ENCODE results near the gene RRP15.

Gene RRP15, protein sequence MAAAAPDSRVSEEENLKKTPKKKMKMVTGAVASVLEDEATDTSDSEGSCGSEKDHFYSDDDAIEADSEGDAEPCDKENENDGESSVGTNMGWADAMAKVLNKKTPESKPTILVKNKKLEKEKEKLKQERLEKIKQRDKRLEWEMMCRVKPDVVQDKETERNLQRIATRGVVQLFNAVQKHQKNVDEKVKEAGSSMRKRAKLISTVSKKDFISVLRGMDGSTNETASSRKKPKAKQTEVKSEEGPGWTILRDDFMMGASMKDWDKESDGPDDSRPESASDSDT

DNA sequence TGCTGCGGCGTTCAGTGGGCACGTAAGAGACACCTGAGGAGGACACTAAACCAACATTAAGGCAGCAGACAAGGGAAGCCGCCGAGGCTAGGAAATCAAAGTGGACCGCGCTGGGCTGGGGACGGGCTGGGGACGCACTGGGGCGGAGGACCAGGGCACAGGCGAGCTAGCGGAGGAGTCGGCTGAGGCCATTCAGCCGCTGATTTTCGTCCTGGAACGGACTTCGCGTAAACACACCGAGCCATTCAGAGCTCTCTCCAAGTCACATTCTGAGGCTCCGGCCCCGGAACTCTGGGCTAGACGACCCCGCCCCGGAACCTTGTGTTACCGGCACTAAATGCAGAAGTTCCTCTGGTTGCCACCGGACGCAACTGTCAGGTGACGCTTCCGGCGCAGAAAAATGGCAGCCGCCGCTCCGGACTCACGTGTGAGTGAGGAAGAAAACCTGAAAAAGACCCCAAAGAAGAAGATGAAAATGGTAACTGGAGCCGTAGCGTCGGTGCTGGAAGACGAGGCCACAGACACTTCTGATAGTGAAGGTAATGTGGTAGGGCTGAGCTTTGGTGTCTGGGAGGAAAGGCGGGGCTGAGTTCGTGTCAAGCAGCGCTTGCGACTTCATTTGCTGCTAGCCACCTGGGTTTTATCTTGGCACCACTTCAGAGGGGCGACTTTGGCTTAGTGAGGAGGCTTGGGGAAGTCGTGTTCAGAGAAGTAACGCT, at the start of gene RRP15:
Gene RRP15, plus strand, starts transcription at position 377 of the 719 bp plus-strand sequence. Its CDS starts 24 bp downstream, at position 401.
- peak; percentile 79 to 80 for DNase-seq (ENCODE audit: low read depth in 2 of 2)

DNA sequence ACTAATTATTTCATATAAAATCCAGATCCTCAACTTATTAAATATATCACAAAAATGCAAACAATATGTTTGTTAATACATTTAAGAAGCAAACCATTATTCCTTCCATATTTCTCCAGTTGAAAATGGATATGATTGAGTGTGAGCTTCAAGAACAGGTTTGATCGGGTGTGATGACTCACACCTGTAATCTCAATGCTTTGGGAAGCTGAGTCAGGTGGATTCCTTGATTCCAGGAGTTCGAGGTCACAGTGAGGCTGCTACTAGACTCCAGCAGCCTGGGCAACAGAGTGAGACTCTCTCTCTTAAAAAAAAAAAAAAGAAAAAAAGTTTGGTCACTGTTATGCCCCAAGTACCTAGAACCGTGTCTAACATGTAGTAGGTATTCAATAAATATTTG, 42.9 kb upstream of the RRP15 start:
- DNase-seq (ENCODE audit: low read depth in 2 of 2) = no peak

DNA sequence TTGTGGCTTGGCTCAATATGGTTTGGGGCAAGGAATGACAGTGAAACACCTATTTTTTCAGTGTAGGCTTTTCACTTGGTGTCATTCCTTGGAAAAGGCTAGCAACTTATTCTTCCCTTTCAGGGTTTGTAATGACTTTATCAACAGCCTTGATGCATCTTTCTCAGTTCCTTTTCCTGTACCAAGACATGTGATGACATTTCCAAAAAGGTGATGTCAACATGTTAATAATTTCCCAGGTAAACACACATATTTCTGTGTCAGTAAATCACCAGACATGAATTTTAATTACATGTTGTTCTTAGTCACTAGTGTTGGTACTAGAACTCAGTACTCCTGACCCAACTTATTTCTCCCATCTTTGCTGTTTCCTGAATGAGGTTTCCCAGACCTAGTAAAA, 37.8 kb upstream of the RRP15 start:
- DNase-seq (ENCODE audit: low read depth in 2 of 2) = no peak

DNA sequence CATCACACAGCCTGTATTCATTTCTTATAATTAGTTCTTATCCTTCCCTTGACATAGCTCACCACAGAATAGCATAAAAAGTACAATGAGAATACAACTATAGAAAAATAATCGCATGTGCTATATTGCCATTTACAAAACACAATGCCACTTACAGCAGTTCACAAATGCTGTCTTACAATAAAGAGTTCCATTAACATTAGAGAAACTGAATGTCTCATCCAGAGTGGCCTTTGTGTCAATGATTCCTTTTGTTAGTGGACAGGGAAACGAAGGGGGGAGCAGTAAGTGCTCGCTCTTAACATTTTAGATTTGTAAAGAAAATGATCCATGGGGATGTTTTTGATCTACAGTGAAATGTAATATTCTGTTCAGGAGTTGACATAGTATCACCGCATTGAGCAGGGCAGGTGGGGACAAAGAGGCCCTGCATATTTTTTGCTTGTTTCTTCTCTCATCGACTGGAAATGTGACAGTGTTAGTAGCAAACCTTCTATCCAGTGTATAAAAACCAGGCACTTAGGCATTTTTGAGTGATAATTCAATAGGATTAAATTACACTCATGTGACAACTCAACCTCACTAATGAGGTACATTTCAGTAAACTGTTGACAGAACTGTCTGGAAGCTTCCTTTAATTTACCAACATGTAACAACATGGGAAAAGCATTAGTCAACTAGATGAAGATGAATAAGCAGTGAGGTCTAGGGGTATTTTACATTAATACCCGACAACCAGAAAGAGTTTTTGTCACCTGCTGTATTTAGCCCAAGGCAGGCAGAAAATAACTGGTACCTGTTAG, 35.6 kb upstream of the RRP15 start:
- no peak for DNase-seq (ENCODE audit: low read depth in 2 of 2)

DNA sequence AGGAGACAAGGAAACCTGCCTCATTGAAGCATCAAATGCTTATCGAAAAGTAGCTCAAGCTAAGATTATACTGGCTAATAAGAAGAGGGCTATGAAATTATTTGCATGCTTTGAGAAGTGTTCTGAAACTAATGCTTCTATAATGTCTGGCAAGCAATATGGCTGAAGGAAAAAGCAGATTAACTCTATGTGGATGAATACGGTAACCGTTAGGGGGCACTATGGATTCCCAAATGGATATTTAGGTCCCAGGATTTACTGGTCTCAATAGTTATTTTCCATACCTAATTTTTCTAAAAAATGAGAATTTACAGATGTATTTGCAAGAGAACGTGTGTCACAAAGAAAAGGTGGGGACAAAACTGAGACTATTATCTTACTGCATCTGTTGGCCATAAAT, 34.6 kb upstream of the RRP15 start:
- no peak for DNase-seq (ENCODE audit: low read depth in 2 of 2)

DNA sequence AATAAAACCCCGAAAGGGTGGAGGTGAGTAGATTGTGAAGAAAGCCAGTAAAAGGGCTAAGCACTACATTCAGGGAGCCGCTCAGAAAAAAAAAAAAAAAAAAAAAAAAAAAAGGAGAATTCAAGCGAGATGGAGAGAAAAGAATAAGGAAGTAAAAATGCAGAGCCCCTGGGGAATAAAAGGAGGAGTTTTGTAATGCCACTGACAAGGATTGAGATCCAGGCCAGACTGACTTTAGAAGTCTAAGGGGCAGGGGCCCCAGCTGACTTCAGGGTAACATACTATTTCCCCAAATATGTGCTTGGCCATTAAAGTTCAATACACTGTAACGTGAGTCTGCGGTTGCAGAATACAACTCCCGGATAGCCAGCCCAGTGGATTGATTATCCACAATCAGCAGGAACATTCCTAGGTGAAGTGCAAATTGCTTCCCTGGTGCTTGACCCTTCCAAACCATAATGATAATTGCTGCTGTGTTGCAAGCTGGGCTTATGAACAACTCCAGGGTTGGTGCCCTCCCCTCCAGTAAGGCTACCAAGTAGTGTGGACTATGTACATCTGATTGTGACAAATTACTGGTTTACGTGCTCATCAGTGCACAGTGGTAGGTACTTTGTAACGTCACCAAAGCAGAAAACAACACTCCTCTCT, 30.7 kb upstream of the RRP15 start:
- DNase-seq (ENCODE audit: low read depth in 2 of 2) = no peak

DNA sequence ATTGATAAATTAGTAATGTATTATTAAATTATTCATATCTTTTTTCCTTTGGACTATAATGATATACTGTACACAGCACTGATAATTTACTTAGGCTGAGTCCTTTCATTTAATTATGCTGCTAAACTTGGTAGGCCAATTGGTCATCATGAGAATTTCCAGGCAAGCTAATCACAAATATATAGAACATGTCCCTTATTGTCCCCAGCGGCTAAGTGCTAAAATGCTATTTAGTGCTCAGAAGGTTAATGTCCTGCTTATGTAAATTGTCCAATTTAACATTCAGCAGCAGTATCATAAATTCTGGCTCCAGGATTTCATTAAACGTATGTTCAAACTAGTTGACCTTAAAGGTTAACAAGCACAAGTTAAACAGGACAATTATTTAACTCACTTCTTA, 30.0 kb upstream of the RRP15 start:
- no peak for DNase-seq (ENCODE audit: low read depth in 2 of 2)

DNA sequence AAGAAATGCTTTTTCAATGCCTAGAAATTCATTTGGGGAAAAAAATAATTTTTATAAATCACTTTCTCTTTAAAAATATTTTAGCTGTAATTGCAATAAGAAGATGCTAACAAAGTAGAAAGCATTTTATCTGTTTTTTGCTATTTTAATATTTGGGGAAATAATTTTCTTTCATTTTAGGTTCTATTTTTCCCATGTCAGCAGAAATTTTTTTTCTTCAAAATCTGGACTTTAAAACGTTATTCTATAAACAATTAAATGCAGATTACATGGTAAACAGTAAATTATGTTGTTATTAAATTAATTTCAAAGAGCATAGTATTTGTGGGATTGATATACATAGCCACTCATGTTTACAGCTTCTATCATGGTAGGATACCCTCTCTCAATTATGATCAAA, 27.7 kb upstream of the RRP15 start:
- DNase-seq (ENCODE audit: low read depth in 2 of 2) = no peak

DNA sequence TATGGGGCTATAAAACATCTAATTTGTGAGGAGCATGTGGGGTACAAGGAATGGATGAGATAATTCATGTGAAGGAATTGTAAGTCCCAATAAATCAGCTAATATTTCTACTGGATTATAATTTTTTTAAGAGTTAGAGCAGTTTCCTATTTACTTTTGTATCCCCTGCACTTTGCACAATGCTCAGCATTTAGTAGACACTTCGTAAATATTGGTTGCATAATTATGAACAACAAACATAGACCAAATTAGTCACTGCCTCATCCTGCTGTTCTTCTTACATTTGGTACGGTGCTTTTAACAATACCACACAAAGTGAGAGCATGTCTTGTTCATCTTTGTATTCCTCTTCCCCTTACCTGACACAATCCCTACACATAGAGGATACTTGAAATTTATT, 27.1 kb upstream of the RRP15 start:
- no peak for DNase-seq (ENCODE audit: low read depth in 2 of 2)

DNA sequence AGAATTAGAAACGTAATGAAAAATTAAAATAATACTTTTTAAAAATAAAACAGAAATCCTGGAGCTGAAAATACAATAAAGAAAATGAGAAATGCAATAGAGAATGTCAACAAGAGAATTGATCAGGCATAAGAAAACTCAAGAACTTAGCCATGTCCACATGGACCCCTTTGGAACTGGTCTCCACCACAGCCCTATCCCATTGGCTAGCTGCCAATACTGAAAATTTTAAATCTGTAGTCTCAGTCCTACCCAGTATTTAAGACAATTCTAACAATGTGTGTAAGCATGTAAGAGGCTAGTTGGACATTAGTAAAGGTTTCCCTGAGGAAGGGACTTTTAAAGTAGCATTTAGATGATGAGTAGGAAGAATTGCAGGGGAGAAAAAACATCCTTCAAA, 25.8 kb upstream of the RRP15 start:
- no peak for DNase-seq (ENCODE audit: low read depth in 2 of 2)

DNA sequence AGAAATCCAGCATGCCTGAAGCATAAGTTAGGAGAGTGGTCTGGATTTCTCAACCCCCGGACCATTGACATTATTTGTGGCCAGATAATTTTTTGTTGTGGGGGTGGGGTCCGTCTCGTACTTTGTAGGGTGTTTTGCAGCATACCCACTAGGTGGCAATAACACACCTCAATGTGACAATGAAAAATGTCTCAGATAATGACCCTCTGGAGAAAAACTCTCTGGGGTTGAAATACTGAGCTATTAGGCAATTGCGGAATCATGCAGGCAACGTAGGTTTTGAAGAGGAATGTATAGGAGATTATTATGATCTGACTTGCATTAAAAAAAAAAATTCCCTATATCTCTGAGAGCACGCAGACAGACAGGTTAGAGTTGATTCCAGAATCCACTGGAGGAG, 25.3 kb upstream of the RRP15 start:
- no peak for DNase-seq (ENCODE audit: low read depth in 2 of 2)

DNA sequence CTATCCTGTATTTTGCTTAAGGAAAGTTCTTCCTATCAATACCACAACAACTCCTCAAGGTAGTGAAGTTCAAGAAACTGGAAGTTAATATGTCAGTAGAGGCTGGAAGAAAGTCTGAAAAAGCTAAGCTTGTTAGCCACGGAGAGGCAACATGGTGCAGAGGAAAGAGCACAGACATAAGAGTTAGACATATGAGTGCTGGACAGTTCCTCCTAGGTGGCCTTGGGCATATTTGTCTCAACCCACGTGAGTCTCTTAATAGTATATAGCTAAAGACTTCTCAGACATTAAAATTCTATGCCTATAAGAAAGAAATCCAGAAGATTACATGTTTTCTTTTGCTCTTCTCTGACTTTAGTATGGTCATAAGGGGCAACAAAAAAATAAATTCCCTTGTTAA, 22.8 kb upstream of the RRP15 start:
- DNase-seq (ENCODE audit: low read depth in 2 of 2) = no peak

DNA sequence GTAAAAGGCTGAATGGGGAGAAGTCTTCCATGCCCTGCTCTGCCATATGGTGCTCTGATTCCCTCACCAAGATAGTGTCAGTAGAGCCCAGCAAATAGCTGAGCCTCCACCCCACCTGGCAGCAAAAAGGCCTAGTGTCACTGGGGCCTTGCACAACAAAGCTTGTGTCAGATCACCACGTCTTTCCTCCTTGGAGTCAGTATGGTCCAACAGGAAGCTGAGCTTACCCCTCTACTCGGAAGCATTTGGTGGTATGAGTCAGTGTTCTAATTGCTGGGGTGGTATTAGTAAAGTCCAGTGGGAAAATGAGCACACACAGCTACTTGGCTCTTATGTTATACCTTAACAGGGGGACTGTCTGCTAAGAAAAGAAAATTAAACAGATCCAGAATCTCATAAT, 18.7 kb upstream of the RRP15 start:
- no peak for DNase-seq (ENCODE audit: low read depth in 2 of 2)

DNA sequence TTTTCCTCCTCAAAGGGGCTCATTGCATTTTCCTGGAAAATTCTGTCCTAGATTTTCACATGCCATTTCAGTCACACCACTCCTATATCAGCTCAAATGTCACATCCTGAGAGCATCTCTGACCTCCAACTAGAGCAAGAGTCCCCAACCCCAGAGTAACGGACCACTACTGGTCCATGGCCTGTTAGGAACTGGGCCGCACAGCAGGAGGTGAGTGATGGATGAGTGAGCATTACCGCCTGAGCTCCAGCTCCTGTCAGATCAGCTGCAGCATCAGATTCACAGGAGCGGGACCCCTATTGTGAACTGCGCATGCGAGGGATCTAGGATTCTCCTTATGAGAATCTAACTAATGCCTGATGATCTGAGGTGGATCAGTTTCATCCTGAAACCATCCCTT, 12.7 kb upstream of the RRP15 start:
- no peak for DNase-seq (ENCODE audit: low read depth in 2 of 2)

DNA sequence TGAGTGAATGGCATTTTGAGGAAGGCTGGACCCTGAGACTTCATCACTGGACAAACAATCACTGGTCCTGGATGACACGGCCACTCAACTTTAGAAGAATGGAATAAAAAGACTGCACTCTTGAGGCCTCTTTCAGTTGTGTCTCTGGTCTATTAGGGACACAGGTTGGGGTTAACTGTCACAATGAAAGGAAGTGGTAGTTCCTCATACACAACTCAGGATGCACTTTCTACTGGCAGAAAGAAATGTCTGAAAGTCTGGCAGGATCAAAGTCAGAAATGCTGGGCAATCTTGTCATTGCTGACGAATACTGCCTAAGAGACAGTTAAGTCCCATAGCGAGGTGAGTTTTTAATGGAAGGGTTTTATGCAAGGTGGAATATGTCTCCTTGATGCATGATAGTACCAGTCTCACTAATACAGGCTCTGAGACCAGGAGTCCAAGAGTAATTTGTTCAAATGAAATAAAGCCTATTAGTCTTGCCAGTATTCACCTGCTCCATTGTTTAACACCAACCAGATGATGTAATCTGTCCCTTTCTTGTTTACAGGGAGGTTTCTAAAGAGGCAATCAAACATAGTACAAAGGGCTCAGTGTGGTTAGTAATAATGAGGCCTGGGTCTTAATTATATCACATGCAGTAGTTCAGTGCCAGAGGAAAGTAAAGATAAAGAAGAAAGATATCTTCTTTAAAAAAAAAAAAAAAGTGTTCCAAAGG, 11.2 kb upstream of the RRP15 start:
- no peak for DNase-seq (ENCODE audit: low read depth in 2 of 2)

DNA sequence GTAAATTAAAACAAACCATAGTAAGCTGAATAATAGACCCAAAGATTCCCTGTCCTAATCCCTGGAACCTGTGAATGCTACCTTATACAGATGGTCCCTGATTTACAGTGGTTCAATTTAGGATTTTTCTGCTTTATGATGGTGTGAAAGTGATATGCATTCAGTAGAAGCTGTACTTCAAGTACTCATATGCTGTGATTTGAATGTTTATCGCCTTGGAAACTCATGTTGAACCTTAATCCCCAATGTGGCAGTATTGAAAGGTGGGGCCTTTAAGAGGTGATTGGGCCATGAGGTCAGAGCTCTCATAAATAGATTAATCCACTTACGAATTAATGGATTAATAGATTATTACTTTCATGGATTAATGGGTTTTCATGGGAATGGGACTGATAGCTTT, 10.6 kb upstream of the RRP15 start:
- no peak for DNase-seq (ENCODE audit: low read depth in 2 of 2)

DNA sequence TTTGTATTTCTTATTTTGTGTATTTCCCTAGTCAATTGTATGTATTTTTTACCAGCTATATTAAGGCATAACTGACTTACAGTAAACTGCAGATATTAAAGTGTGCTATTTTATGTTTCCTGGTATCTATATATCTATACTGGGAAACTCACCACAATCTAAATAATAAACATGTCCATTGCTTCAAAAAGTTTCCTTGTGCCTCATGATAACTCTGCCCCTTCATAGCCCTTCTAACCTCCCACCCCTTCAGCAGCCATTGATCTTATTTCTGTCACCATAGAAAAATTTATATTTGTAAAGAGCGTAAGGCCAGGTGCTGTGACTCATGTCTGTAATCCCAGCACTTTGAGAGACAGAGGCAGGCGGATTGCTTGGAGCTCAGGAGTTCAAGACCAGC, 9.3 kb upstream of the RRP15 start:
- no peak for DNase-seq (ENCODE audit: low read depth in 2 of 2)

DNA sequence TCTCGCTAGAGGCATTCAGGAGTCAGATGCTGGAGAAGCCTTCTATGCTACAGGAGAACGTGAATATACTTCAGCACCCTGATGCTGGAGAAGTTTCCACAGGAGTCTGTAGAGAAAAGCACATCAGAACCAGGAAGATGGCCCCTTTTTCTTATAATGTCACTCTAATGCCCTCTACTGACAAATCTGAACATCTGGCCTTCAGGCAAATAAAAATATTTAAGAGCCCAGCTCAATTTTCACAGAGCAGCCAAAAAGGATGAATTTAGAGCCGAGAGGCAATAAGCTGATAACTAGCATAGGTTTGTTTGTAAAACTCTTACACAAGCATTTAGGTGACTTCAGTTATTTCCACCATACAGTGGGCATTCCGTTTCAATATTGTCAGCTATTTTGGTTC, 3.8 kb upstream of the RRP15 start:
- DNase-seq (ENCODE audit: low read depth in 2 of 2) = no peak

DNA sequence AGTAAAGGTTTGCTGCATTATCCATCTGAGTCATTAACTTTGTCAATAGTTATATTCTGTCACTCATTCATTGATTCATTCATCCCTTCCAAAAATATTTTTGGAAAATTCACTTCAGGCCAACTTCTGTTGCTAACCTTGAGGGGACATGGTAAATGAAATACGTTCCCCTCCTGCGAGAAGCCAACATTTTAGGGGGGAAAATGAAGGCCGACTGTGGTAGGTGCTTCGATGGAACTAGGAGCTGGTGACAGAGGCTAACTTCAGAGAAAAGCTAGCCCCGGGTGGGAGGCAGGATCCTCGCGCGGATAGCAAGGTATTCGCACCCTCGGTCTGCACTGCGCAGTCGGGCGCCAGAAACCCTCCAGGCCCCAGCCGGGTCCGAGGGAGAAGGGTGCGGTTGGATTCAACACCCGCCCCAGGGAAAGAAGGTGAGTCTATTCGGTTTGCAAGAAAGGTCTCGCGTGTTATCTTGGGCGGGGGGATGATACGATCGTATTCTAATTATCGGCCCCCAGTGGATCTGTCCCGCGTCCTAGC, 646 bp upstream of the RRP15 start:
- DNase-seq (ENCODE audit: low read depth in 2 of 2) = no peak

DNA sequence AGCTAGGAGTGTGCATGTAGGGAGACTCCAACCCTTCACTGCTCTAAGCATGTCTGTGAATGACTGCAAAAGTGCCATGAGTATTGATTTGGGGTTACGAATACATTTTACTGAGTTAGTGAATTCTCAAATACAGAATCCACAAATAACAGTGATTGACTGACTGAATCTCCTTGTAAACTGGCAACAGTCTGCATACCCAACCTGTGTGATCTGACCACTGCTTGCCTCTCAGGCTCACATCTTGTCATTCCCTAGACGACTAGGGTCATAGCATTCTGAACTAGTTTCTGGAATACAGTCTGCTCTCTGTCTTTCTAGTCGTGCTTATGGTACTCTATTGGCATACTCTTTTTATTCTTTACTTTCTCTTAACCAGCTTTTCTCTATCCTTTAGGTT, 7.4 kb downstream of the RRP15 start:
- DNase-seq (ENCODE audit: low read depth in 2 of 2) = no peak

DNA sequence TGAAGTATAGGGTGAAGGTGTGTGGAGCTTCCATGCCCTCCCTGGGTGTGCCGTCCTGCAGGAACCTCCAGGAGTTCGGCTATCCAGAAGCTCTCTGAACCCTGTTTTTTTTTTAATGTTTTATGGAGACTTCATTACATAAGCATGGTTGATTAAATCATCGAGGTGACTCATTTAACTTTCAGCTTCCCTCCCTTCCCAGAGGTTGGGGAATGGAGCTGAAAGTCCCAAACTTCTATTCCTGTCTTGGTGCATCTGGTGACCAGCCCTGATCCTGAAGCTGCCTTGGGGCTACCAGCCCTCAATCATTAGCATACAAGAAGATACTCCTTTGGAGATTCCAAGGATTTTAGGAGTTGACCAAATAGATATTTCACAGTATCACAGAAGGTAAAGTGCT, 9.5 kb downstream of the RRP15 start:
- DNase-seq (ENCODE audit: low read depth in 2 of 2) = no peak
